CD14-positive monocyte (primary cell): ENCODE data around the gene CEP112. TPM values are rescaled to one million over a fixed set of nuclear protein-coding genes. Genes with fewer than 3 reads are reported as not detected.

Experiments used
- DNase-seq, 3 donors: peaks; one replicate each; pipeline ENCODE4 v3.0.0-alpha.2; 2011 to 2022
- H2AFZ ChIP-seq: 2 replicates; pipeline ENCODE4 v1.6.0; 2012; ENCODE audit warnings: mild to moderate bottlenecking, low read depth, low read length, inconsistent platforms; ENCODE audit not compliant: insufficient read depth, poor library complexity, severe bottlenecking
- H3K27ac ChIP-seq, 2 donors: 1 replicate in 1 of 2; 2 replicates in 1 of 2; pipeline ENCODE4 v1.5.1; 2012 to 2013; ENCODE audit warnings: low read length in 2 of 2, control low read depth in 1 of 2, inconsistent platforms in 1 of 2, low read depth in 1 of 2, mild to moderate bottlenecking in 1 of 2
- H3K27me3 ChIP-seq, 2 donors: one replicate each; pipeline versions ENCODE4 v1.6.0 to v1.6.1; 2011 to 2013; ENCODE audit warnings: low read length in 2 of 2; ENCODE audit not compliant: control insufficient read depth in 2 of 2, insufficient read depth in 2 of 2
- H3K36me3 ChIP-seq, 2 donors: replicated peaks in 1 of 2; 1 replicate in 1 of 2; 2 replicates in 1 of 2; pipeline versions ENCODE4 v1.5.1 to v1.6.1; 2012 to 2013; ENCODE audit warnings: low read length in 2 of 2, control low read depth in 1 of 2, inconsistent platforms in 1 of 2, mild to moderate bottlenecking in 1 of 2; ENCODE audit not compliant: insufficient read depth in 2 of 2, control insufficient read depth in 1 of 2
- H3K4me1 ChIP-seq, 2 donors: 1 replicate in 1 of 2; 2 replicates in 1 of 2; pipeline versions ENCODE4 v1.5.1 to v1.6.1; 2012 to 2013; ENCODE audit warnings: low read length in 2 of 2, control low read depth in 1 of 2, inconsistent platforms in 1 of 2, mild to moderate bottlenecking in 1 of 2, moderate library complexity in 1 of 2; ENCODE audit not compliant: insufficient read depth in 2 of 2, control insufficient read depth in 1 of 2
- H3K4me2 ChIP-seq: replicated peaks from 2 replicates; pipeline ENCODE3; 2012; ENCODE audit warnings: low read length, moderate library complexity, mild to moderate bottlenecking; ENCODE audit not compliant: poor library complexity, severe bottlenecking; ENCODE audit errors: extremely low read depth
- H3K4me3 ChIP-seq, 3 experiments: fragments of 200-600 bp in 1 of 3; sonication (generic) in 1 of 3; replicated peaks in 1 of 3; 1 replicate in 2 of 3; 2 replicates in 1 of 3; pipeline ENCODE4 v1.5.1; 2011 to 2013; ENCODE audit warnings: low read length in 3 of 3, mild to moderate bottlenecking in 3 of 3, control low read depth in 2 of 3, low read depth in 2 of 3, inconsistent platforms in 1 of 3, moderate library complexity in 1 of 3
- H3K79me2 ChIP-seq: 2 replicates; pipeline ENCODE4 v1.6.0; 2012; ENCODE audit warnings: mild to moderate bottlenecking, control low read depth, inconsistent platforms, low read length, moderate library complexity; ENCODE audit not compliant: insufficient read depth
- H3K9ac ChIP-seq: 2 replicates; pipeline ENCODE4 v1.6.0; 2017; ENCODE audit warnings: low read length, mild to moderate bottlenecking; ENCODE audit not compliant: insufficient read depth, poor library complexity, severe bottlenecking
- H3K9me3 ChIP-seq, 2 donors: replicated peaks in 1 of 2; 1 replicate in 1 of 2; 2 replicates in 1 of 2; pipeline versions ENCODE4 v1.5.1 to v1.6.1; 2012 to 2013; ENCODE audit warnings: low read length in 2 of 2, control low read depth in 1 of 2; ENCODE audit not compliant: control insufficient read depth in 1 of 2, insufficient read depth in 1 of 2
- H4K20me1 ChIP-seq: 2 replicates; pipeline ENCODE4 v1.6.0; 2012; ENCODE audit warnings: mild to moderate bottlenecking, low read length, control low read depth, moderate library complexity; ENCODE audit not compliant: insufficient read depth
- H3K27ac Mint-ChIP-seq, 7 donors: one replicate each; pipeline ENCODE4 v1.8.0; 2020; ENCODE audit warnings: mild to moderate bottlenecking in 7 of 7, mixed read lengths in 7 of 7, moderate library complexity in 6 of 7, inconsistent platforms in 2 of 7
- H3K27me3 Mint-ChIP-seq, 3 donors: one replicate each; pipeline ENCODE4 v1.8.0; 2021 to 2022; ENCODE audit warnings: low read depth in 3 of 3, mild to moderate bottlenecking in 3 of 3, mixed read lengths in 3 of 3, moderate library complexity in 3 of 3, inconsistent platforms in 1 of 3
- H3K36me3 Mint-ChIP-seq, 2 donors: one replicate each; pipeline ENCODE4 v1.8.0; 2020; ENCODE audit warnings: mixed read lengths in 2 of 2, inconsistent platforms in 1 of 2, mild to moderate bottlenecking in 1 of 2
- H3K4me1 Mint-ChIP-seq: one replicate; pipeline ENCODE4 v1.8.0; 2020; ENCODE audit warnings: mild to moderate bottlenecking, mixed read lengths
- H3K4me3 Mint-ChIP-seq, 2 donors: one replicate each; pipeline ENCODE4 v1.8.0; 2020; ENCODE audit warnings: mild to moderate bottlenecking in 2 of 2, mixed read lengths in 2 of 2, moderate library complexity in 1 of 2
- H3K9me3 Mint-ChIP-seq, 7 donors: one replicate each; pipeline ENCODE4 v1.8.0; 2020 to 2022; ENCODE audit warnings: mixed read lengths in 7 of 7, mild to moderate bottlenecking in 6 of 7, moderate library complexity in 6 of 7, inconsistent platforms in 2 of 7
- CTCF ChIP-seq: fragments of 200-600 bp; IDR thresholded peaks from one replicate; pipeline ENCODE4 v1.8.0; 2022; ENCODE audit warnings: antibody characterized with exemption, mild to moderate bottlenecking
- WGBS: methylation state at CpG from one replicate; pipeline ENCODE4 v1.1.5; 2013; ENCODE audit warnings: missing lambda C conversion rate; ENCODE audit not compliant: insufficient coverage; 5-methylcytosine and 5-hydroxymethylcytosine counted together
- intact Hi-C, 2 donors: fragments of 100-400 bp; cut with micrococcal nuclease; formaldehyde crosslinking; loops; one replicate each; pipeline versions ENCODE4 v1.15.0 to v1.15.1; 2023
- polyA plus RNA-seq, 3 donors: library from polyadenylated mRNA; depleted of rRNA in 1 of 3; unstranded in 2 of 3; stranded (reverse) in 1 of 3; fragments of 300-500 nt in 2 of 3; fragments of >200 nt in 1 of 3; fragmentation: Illumina TruSeq in 2 of 3; gene quantifications; 1 replicate in 2 of 3; 2 replicates in 1 of 3; pipeline ENCODE4 v1.2.3, GENCODE V29; 2012 to 2021

CEP112 gene
- polyA plus RNA-seq, 3 donors, result 0.10 TPM; not detected in 2

DNA sequence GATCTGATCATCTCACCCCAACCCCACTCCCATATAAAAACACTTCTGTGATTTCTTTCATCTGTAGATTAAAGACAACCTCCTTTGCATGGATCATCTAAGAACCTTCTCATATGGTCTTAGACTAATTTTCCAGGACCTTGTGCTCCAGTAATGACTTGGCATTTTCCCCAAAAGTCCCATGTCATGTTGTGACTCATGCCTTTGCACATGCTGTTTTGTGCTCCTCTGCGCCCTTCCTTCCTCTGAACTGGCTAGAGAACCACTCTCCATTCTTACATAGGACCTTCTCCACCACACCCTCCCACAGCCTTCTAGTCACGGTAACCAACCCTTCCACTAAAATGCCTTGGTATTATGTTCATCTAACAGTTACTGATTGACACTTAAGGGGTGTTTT lies 531.0 kb downstream of the CEP112 start:
- Histone ChIP-seq H3K9me3 (no peaks in the 10 kb centered on the region), H4K20me1 (no peaks in the 10 kb centered on the region), H2AFZ (no peak overlapping the region), H3K4me1 (no peaks in the 10 kb centered on the region), H3K4me3 (no peak overlapping the region), H3K27ac (no peak overlapping the region), H3K27me3 (no peaks in the 10 kb centered on the region), H3K9ac (no peak overlapping the region), H3K4me2 (no peak overlapping the region), H3K79me2 (no peaks in the 10 kb centered on the region), H3K36me3 (no peaks in the 10 kb centered on the region)
- 80% methylated on average over 1 of the region's 2 CpGs for WGBS
- H3K4me3 Mint-ChIP-seq, result no peak overlapping the region
- intact Hi-C loops, result no loop called here
- H3K27me3 Mint-ChIP-seq, result peaks cover 0 to 1% (median 0%) of the 10 kb centered on the region in 3 donors
- DNase-seq, result no peak
- H3K36me3 Mint-ChIP-seq, result no peaks in the 10 kb centered on the region
- no peak overlapping the region for H3K27ac Mint-ChIP-seq
- no peak for TF ChIP-seq CTCF
- H3K4me1 Mint-ChIP-seq, result no peaks in the 10 kb centered on the region
- H3K9me3 Mint-ChIP-seq, result peaks cover 0 to 10% (median 7%) of the 10 kb centered on the region in 7 donors

DNA sequence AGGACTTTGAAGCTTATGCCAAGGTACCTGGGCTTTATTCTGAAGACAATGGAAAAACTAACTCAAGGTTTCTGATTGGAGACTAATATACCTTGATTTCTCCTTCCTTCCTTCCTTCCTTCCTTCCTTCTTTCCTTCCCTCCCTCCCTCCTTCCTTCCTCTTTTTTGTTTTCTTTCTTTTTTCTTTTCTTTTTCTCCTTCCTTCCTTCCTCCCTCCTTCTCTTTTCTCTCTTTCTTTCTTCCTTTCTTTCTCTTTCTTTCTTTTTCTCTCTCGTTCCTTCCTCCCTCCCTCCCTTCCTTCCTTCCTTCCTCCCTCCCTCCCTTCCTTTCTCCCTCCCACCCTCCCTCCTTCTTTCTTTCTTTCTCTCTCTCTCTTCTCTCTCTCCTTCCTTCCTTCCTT lies 531.9 kb downstream of the CEP112 start:
- H3K9ac ChIP-seq, result no peak overlapping the region
- intact Hi-C loops, result no loop called here
- TF ChIP-seq CTCF, result no peak
- H3K36me3 ChIP-seq, result no peaks in the 10 kb centered on the region
- Mint-ChIP-seq H3K9me3 (peaks cover 0 to 12% (median 6%) of the 10 kb centered on the region in 7 donors), H3K27ac (no peak overlapping the region), H3K4me1 (no peaks in the 10 kb centered on the region), H3K27me3 (peaks cover 0 to 1% (median 0%) of the 10 kb centered on the region in 3 donors), H3K36me3 (no peaks in the 10 kb centered on the region), H3K4me3 (no peak overlapping the region)
- no peak overlapping the region for H3K27ac ChIP-seq
- H3K9me3 ChIP-seq, result no peaks in the 10 kb centered on the region
- no peak for DNase-seq
- no peaks in the 10 kb centered on the region for H3K79me2 ChIP-seq
- H3K4me1 ChIP-seq, result no peaks in the 10 kb centered on the region
- H3K4me2 ChIP-seq, result no peak overlapping the region
- H4K20me1 ChIP-seq, result no peaks in the 10 kb centered on the region
- 83% methylated on average over 1 of the region's 1 CpG for WGBS
- H2AFZ ChIP-seq, result no peak overlapping the region
- H3K4me3 ChIP-seq, result no peak overlapping the region
- H3K27me3 ChIP-seq, result no peaks in the 10 kb centered on the region
